ENCODE data around the gene JPH2.

DNA sequence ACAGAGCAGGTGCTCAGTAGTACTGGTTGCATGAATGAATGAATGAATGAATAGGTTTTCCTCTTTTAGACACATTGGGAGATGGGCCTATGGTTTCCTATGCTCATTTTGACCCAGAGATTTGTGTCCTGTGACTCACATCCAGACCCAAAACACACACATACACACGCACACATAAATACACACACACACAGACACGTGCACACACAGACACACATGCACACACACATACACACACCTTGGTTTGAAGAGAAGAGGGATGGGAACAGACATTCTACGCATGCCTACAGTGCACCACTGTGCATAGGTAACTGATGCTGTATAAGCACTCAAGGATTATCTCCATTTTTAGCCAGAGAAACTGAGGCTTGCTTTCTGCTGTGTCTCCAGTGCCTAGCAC lies 4.1 kb downstream of the JPH2 start:
- TF ChIP-seq GATA2 (IDR thresholded peaks at IDR 0.05; ENCODE audit: low read depth, low read length), result no peak
- no peak for TF ChIP-seq GATA3 (IDR thresholded peaks at IDR 0.05; ENCODE audit: low read depth, low read length)
